MCF 10A (cell line): ENCODE measurements around the gene ADGRL3. TPM values are rescaled to one million over a fixed set of nuclear protein-coding genes. Genes with fewer than 3 reads are reported as not detected.

Experiments used
- BruUV-seq: library from RNA; stranded (reverse); fragments of 400-500 nt; replicated peaks from 2 replicates; lab custom pipeline; 2021; lab: Mats Ljungman, UMichigan
- CTCF ChIA-PET: fragments of 300-600 bp; sonication (Branson Sonifier 250); formaldehyde crosslinking; extraction: SDS; loops from one replicate; lab custom pipeline; 2021; ENCODE audit warnings: antibody characterized with exemption, inconsistent platforms; lab: Yijun Ruan, JAX
- POLR2A ChIA-PET: fragments of 300-600, 350-650 bp; sonication (Branson Sonifier 250); formaldehyde crosslinking; extraction: SDS; loops from one replicate; lab custom pipeline; 2020; ENCODE audit warnings: antibody characterized with exemption, inconsistent platforms; lab: Yijun Ruan, JAX
- DNase-seq: peaks from one replicate; pipeline ENCODE4 v3.0.0-alpha.2; 2018; ENCODE audit not compliant: unreplicated experiment
- H3K27ac Mint-ChIP-seq: one replicate; pipeline ENCODE4 v1.8.0; 2022; ENCODE audit warnings: mild to moderate bottlenecking, low read depth, mixed read lengths; ENCODE audit not compliant: unreplicated experiment
- H3K27me3 Mint-ChIP-seq: one replicate; pipeline ENCODE4 v1.8.0; 2022; ENCODE audit warnings: mixed read lengths; ENCODE audit not compliant: insufficient read depth, unreplicated experiment
- H3K36me3 Mint-ChIP-seq: one replicate; pipeline ENCODE4 v1.8.0; 2022; ENCODE audit warnings: mild to moderate bottlenecking, moderate library complexity, mixed read lengths; ENCODE audit not compliant: insufficient read depth, unreplicated experiment
- H3K4me1 Mint-ChIP-seq: one replicate; pipeline ENCODE4 v1.8.0; 2022; ENCODE audit warnings: mixed read lengths; ENCODE audit not compliant: insufficient read depth, unreplicated experiment
- H3K4me3 Mint-ChIP-seq: one replicate; pipeline ENCODE4 v1.8.0; 2022; ENCODE audit warnings: mild to moderate bottlenecking, moderate library complexity, mixed read lengths; ENCODE audit not compliant: unreplicated experiment
- H3K9me3 Mint-ChIP-seq: one replicate; pipeline ENCODE4 v1.8.0; 2022; ENCODE audit warnings: mixed read lengths; ENCODE audit not compliant: unreplicated experiment
- CTCF ChIP-seq: fragments of 200-600 bp; IDR thresholded peaks from one replicate; pipeline ENCODE4 v1.8.0; 2022; ENCODE audit warnings: antibody characterized with exemption, mild to moderate bottlenecking; ENCODE audit not compliant: unreplicated experiment
- intact Hi-C: fragments of 100-400 bp; cut with micrococcal nuclease; formaldehyde crosslinking; loops from 2 replicates; pipeline ENCODE4 v1.14.1; 2022
- total RNA-seq: library from RNA; stranded (reverse); gene quantifications from 2 replicates; pipeline ENCODE4 v1.2.3, GENCODE V29; 2022

The ADGRL3 gene
- total RNA-seq, 1 experiment from 2014 or later = 3.6 TPM

DNA sequence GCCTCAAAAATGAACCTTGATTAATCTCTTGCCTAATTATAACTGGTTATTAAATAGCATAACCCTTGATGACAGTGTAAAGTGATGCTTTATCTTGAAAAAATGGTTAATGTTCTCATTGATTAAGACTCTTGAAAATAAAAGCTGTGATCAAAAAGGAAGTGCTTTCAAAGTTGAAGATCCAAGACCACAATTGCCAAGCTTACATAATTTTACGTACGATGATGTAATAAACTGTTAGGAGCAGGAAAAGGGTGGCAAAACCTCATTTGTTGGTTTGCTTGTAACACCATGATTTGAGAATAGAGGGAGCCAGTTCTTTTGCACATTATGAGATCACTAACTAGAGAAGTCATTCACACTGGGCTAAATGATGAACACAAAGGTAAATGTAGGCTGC lies 322.2 kb downstream of the ADGRL3 start:
- Mint-ChIP-seq H3K4me1 (peaks cover 11% of the 10 kb centered on the region), H3K27ac (no peak overlapping the region), H3K27me3 (no peaks in the 10 kb centered on the region), H3K4me3 (no peak overlapping the region), H3K36me3 (no peaks in the 10 kb centered on the region), H3K9me3 (peaks cover 11% of the 10 kb centered on the region)
- ChIA-PET CTCF (no interaction called here), POLR2A (no interaction called here)
- intact Hi-C loops = loop anchor here (10.0 kb wide), 1 partner anchor 1122 kb away; no protein-coding TSS in a partner anchor
- no peak for TF ChIP-seq CTCF
- no TSS peak for BruUV-seq
- no peak for DNase-seq

DNA sequence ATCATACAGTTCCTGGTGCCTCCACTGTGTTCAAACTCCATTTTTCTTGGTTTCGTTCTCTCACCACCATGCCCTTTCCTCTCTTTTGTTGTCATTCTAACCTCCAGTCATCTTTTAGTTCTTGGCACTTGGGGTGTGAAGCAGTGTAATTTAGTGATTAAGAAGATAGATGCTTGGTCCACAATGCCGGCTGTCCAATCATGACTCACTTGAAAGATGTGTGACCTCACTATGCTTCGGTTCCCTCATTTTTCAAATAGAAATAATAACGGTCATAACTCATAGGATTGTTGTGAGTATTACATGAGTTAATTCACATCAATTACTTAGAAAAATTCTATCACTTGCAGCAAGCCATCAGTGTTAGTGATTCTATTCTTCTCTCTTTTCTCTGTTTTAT lies 327.8 kb downstream of the ADGRL3 start:
- Mint-ChIP-seq H3K27ac (no peak overlapping the region), H3K27me3 (no peaks in the 10 kb centered on the region), H3K9me3 (peaks cover 11% of the 10 kb centered on the region), H3K36me3 (no peaks in the 10 kb centered on the region), H3K4me1 (peaks cover under 1% of the 10 kb centered on the region), H3K4me3 (no peak overlapping the region)
- no peak for TF ChIP-seq CTCF
- POLR2A ChIA-PET = no interaction called here
- CTCF ChIA-PET = no interaction called here
- intact Hi-C loops = loop anchor here (10.0 kb wide), 1 partner anchor 1117 kb away; no protein-coding TSS in a partner anchor
- BruUV-seq = no TSS peak
- no peak for DNase-seq

DNA sequence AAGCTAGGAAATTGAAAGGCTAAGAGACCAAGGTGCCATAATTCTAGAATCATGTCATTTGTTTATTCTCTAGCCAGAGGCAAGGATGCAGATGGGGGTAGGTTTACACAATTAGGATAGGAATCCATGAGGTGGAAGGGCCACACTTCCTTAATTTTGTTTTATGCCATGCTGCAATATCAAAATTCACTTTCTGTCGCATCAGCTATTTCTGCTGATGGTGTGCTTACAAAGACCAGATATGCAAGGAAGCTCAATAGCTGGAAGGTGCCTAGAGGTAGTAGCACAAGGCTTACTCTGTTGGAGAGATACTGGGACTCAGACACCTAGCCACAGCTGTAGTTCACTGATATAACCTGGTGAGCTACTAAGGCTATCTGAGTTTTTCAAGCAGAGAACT lies 328.5 kb downstream of the ADGRL3 start:
- H3K27ac Mint-ChIP-seq = no peak overlapping the region
- TF ChIP-seq CTCF = no peak
- H3K36me3 Mint-ChIP-seq = no peaks in the 10 kb centered on the region
- H3K4me3 Mint-ChIP-seq = no peak overlapping the region
- CTCF ChIA-PET = no interaction called here
- peaks cover 7% of the 10 kb centered on the region for H3K4me1 Mint-ChIP-seq
- POLR2A ChIA-PET = no interaction called here
- no peak for DNase-seq
- BruUV-seq = no TSS peak
- intact Hi-C loops = loop anchor here (10.0 kb wide), 1 partner anchor 1116 kb away; no protein-coding TSS in a partner anchor
- no peaks in the 10 kb centered on the region for H3K27me3 Mint-ChIP-seq
- H3K9me3 Mint-ChIP-seq = peaks cover 11% of the 10 kb centered on the region

- H3K9me3 Mint-ChIP-seq = no peaks in the 10 kb centered on the region
- DNase-seq = peak; percentile 20
- H3K27me3 Mint-ChIP-seq = no peaks in the 10 kb centered on the region
- POLR2A ChIA-PET = interaction anchor here (0.7 kb wide), 1 partner anchor 1148 kb away, joined by 3 read pairs; no protein-coding TSS in a partner anchor
- intact Hi-C loops = no loop called here
- H3K27ac Mint-ChIP-seq = no peak overlapping the region
- BruUV-seq = no TSS peak
- peaks cover 2% of the 10 kb centered on the region for H3K36me3 Mint-ChIP-seq
- TF ChIP-seq CTCF = no peak
- peaks cover 7% of the 10 kb centered on the region for H3K4me1 Mint-ChIP-seq
- CTCF ChIA-PET = no interaction called here
- H3K4me3 Mint-ChIP-seq = no peak overlapping the region
These were observed 331.1 kb downstream of the ADGRL3 start for GRCh38 chr4:61531188-61531587.
